Omental fat pad (tissue), 4 donors: Measurements from ENCODE around the gene TSPAN15. TPM values are rescaled to one million over a fixed set of nuclear protein-coding genes. Genes with fewer than 3 reads are reported as not detected.
A peak's percentile ranks its signal among the peaks of the same experiment; 100 is the strongest.

Experiments
- ATAC-seq: fragments of 150-250 bp; one replicate; pipeline ENCODE4 v1.9.1; 2016; ENCODE audit warnings: mild to moderate bottlenecking, moderate library complexity; ENCODE audit not compliant: low FRiP score
- DNase-seq: peaks from one replicate; pipeline ENCODE4 v3.0.0-alpha.2; 2019; ENCODE audit warnings: low spot score
- total RNA-seq, 4 donors: library from RNA; depleted of rRNA; stranded (reverse); fragments of >200 nt; gene quantifications; one replicate each; pipeline ENCODE4 v1.1.0, GENCODE V29; 2016
- TF ChIP-seq, protein P1 (sequence below), 3 donors: fragments of 450-650 bp; IDR thresholded peaks; one replicate each; pipeline ENCODE4 v1.5.1; 2016 to 2017; ENCODE audit warnings: antibody characterized with exemption in 3 of 3, mild to moderate bottlenecking in 3 of 3, moderate library complexity in 2 of 3

TSPAN15 gene
- total RNA-seq, 4 donors from 2014 or later: 45.6 to 141 (median 72.5) TPM

GRCh38 chr10:69508738-69509340 is 57.6 kb downstream of the TSPAN15 start:
- DNase-seq (no peak), ATAC-seq (no peak)
- TF ChIP-seq, protein P1, sequence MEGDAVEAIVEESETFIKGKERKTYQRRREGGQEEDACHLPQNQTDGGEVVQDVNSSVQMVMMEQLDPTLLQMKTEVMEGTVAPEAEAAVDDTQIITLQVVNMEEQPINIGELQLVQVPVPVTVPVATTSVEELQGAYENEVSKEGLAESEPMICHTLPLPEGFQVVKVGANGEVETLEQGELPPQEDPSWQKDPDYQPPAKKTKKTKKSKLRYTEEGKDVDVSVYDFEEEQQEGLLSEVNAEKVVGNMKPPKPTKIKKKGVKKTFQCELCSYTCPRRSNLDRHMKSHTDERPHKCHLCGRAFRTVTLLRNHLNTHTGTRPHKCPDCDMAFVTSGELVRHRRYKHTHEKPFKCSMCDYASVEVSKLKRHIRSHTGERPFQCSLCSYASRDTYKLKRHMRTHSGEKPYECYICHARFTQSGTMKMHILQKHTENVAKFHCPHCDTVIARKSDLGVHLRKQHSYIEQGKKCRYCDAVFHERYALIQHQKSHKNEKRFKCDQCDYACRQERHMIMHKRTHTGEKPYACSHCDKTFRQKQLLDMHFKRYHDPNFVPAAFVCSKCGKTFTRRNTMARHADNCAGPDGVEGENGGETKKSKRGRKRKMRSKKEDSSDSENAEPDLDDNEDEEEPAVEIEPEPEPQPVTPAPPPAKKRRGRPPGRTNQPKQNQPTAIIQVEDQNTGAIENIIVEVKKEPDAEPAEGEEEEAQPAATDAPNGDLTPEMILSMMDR (IDR thresholded peaks at IDR 0.05): no peak

DNA sequence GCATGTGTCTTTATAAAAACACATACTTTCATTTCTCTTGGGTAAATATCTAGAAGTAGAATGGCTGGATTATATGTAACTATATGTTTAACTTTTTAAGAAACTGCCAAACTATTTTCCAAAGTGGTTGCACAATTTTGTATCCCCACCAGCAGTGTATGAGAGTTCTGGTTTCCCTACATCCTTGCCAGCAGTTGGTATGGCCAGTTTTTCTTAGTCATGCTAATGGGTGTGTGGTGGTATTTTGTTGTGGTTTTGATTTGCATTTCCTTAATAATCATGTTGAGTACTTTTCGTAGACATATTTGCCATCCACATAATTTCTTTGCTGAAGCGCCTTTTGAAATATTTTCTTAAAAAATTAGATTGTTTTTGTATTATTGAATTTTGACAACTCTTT is 61.6 kb downstream of the TSPAN15 start:
- TF ChIP-seq, protein P1 (IDR thresholded peaks at IDR 0.05): no peak
- ATAC-seq (no peak), DNase-seq (no peak)

GRCh38 chr10:69513617-69514016 is 62.4 kb downstream of the TSPAN15 start:
- no peak for ATAC-seq
- TF ChIP-seq, protein P1 (IDR thresholded peaks at IDR 0.05): no peak
- no peak for DNase-seq

- DNase-seq (no peak), ATAC-seq (peak; percentile 64)
These were observed 64.5 kb downstream of the TSPAN15 start for GRCh38 chr10:69515699-69516259.

GRCh38 chr10:69516316-69516715 is 65.1 kb downstream of the TSPAN15 start:
- ATAC-seq (no peak), DNase-seq (no peak)
- TF ChIP-seq, protein P1 (IDR thresholded peaks at IDR 0.05): no peak

More at GRCh38 chr10:69515699-69516259, 64.5 kb downstream of the TSPAN15 start:
- TF ChIP-seq, protein P1 (IDR thresholded peaks at IDR 0.05): peak in 1 of 3 donors; percentile 14

DNA sequence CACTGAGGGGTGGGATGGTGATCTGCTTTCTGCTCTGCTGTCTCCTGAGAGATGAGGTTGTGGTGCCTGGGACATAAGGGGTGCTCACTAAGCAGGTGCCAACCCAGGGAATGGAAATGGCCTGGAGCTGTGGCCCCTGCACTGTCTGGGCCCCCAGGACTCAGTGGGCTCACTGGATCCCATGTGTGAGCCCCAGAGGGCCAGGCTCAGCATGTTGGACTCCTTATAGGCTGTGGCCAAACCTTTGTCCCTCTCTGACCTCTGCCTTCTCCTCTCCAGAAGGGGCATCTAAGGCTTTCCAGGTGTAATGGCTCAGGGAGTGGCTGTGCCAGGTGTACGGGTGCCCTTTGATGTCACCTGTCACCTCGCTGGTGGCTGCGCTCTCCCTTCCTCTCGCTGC is 65.5 kb downstream of the TSPAN15 start:
- DNase-seq (no peak), ATAC-seq (no peak)
- TF ChIP-seq, protein P1 (IDR thresholded peaks at IDR 0.05): no peak

DNA sequence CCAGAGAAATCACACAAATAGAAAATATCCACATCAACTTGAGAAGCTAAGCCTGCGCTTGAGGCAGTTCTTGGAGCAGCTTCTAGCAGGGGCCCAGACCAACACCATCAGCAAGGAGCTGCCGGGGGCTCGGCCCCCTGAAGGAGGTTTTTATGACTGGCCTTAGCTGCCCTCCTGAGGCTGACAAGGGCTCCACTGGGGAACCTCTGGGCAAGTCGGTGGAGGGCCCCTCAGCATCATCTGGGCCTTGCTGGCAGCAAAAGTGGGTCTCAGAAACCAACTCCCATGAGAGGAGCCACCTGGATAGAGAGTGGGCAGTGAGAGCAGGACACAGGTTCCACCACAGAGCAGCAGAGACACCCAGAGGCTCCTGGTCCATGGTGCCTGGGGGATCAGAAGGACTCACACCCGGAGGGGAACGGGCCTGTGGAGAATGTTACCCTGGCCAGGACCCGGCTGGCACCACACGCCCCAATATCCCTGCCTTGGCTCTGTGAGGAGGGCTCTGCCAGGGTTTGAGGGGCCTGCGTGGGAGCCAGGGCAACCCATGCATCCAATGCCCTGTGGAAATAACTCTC is 66.1 kb downstream of the TSPAN15 start:
- TF ChIP-seq, protein P1 (IDR thresholded peaks at IDR 0.05): no peak
- ATAC-seq (no peak), DNase-seq (no peak)
